HG02981 (cell line): Measurements from ENCODE around the gene RCC2.
"Not testable (repeated sequence)": the region's sequence is repeated elsewhere in the genome, so short reads cannot be mapped to it uniquely, and the experiment has no call there.

Experiments
- ATAC-seq: cut with Tn5 transposase; IDR thresholded peaks from one replicate; pipeline ENCODE4 v1.9.1; 2021; ENCODE audit warnings: mild to moderate bottlenecking, moderate library complexity; ENCODE audit not compliant: unreplicated experiment

RCC2 gene

GRCh38 chr1:17439250-17440073, at the start of gene RCC2:
TSS of gene RCC2 (minus strand) at chr1:17439677. CDS start at chr1:17438514, 1,163 bp downstream.
- ATAC-seq: peak; percentile 49

- no peak for ATAC-seq
Observed at GRCh38 chr1:17486242-17486641, 46.8 kb upstream of the RCC2 start.

- ATAC-seq: no peak
Observed at GRCh38 chr1:17485281-17485680, 45.8 kb upstream of the RCC2 start.

GRCh38 chr1:17481981-17482380, 42.5 kb upstream of the RCC2 start:
- not testable (repeated sequence) for ATAC-seq

GRCh38 chr1:17480846-17481245, 41.4 kb upstream of the RCC2 start:
- no peak for ATAC-seq

GRCh38 chr1:17475752-17476151, 36.3 kb upstream of the RCC2 start:
- ATAC-seq: no peak

DNA sequence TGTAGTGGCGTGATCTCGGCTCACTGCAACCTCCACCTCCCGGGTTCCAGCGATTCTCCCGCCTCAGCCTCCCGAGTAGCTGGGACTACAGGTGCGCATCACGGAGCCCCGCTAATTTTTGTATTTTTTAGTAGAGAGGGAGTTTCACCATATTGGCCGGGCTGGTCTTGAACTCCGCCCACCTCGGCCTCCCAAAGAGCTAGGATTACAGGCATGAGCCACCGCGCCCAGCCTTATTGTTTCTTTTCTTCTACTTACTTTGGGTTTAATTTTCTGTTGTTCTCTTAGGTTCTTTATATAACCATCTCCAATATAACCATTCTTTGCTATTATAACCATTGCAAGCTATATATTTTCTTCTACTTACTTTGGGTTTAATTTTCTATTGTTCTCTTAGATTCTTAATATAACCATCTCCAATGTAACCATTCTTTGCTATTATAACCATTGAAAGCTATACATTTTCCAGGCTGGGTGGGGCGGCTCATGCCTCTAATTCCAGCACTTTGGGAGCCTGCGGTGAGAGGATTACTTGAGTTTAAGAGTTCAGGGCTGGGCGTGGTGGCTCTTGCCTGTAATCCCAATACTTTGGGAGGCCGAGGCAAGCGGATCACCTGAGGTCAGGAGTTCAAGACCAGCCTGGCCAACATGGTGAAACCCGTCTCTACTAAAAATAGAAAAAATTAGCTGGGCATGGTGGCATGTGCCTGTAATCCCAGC, 35.5 kb upstream of the RCC2 start:
- ATAC-seq: not testable (repeated sequence)

DNA sequence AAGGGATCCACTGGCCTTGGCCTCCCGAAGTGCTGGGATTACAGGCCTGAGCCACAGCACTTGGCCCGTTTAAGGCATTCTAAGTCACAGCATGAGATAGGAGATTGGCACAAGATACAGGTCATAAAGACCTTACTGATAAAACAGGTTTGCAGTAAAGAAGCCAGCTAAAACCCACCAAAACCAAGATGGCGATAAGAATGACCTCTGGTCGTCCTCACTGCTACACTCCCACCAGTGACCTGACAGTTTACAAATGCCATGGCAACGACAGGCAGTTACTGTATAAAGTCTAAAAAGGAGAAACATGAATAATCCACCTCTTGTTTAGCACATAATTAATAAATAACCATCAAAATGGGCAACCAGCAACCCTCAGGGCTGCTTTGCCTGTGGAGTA, 33.3 kb upstream of the RCC2 start:
- ATAC-seq: no peak

DNA sequence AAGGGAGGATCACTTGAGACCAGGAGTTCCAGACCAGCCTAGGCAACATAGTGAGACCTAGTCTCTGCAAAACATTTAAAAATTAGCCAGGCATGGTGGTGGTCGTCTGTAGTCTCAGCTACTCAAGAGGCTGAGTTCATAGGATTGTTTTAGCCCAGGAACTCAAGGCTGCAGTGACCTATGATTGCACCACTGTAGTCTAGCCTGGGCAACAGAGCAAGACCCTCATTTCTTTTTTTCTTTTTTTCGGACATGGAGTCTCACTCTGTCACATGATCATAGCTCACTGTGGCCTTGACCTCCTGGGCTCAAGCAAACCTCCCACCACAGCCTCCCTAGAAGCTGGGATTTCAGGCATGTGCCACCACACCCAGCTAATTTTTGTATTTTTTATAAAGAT, 31.9 kb upstream of the RCC2 start:
- ATAC-seq: no peak

GRCh38 chr1:17470021-17470799, 30.7 kb upstream of the RCC2 start:
- no peak for ATAC-seq

DNA sequence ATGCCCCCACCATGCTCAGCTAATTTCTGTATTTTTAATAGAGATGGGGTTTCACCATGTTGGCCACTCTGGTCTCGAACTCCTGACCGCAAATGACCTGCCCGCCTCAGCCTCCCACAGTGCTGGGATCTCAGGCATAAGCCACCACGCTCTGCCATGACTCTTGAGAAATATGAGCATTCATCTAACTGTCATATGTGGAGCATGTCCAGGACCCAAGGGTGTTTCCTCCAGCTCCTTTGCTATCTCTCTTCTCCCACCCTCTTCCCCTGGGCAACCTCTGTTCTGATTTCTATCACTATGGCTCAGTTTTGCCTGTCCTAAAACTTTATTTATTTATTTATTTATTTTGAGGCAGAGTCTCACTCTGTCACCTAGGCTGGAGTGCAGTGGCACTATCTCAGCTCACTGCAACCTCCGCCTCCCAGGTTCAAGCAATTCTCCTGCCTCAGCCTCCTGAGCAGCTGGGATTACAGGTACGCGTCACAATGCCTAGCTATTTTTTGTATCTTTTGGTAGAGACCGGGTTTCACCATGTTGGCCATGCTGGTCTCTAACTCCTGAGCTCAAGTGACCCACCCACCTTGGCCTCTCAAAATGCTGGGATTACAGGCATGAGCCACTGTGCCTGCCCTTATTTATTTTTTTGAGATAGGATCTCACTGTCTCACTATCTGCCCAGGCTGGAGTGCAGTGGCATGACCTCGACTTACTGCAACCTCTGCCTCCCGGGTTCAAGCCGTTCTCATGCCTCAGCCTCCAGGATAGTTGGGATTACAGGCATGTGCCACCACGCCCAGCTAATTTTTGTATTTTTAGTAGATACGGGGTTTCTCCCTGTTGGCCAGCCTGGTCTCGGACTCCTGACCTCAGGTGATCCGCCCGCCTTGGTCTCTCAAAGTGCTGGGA, 29.1 kb upstream of the RCC2 start:
- ATAC-seq: not testable (repeated sequence)

GRCh38 chr1:17466359-17466758, 26.9 kb upstream of the RCC2 start:
- no peak for ATAC-seq

- no peak for ATAC-seq
Observed at GRCh38 chr1:17465228-17465627, 25.8 kb upstream of the RCC2 start.

GRCh38 chr1:17463991-17464390, 24.5 kb upstream of the RCC2 start:
- ATAC-seq: no peak

DNA sequence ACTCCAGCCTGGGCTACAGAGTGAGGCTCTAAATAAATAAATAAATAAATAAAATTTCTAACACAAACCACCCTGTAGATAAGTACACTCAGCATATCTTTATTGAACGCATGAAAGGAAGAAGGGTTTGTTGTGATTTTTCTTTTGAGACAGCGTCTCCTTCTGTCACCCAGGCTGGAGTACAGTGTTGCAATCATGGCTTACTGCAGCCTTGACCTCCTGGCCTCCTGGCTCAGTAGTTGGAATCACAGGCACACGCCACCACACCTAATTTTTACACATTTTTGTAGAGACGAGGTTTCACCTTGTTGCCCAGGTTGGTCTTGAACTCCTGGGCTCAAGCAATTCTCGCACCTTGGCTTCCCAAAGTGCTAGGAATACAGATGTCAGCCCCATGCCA, 23.2 kb upstream of the RCC2 start:
- ATAC-seq: no peak

DNA sequence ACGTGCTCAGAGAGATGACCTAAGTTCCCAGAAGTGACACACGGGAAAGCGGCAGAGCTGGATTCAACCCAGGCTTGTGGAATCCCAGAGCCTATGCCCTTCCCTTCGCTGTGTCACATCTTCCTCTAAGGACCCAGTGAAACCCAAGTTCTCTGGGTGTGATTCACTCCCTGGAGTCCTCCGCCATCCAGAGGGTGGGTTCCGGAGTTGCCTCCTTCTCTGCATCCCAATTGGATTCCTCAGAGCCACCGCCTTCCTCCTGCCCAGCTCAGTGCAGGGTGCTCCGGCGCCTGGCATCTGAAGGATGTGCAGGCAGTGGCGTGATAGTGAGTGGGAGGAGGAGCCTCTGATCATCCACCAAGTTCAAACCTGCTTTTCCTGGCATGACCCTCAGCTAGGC, 20.7 kb upstream of the RCC2 start:
- no peak for ATAC-seq

GRCh38 chr1:17458794-17459193, 19.3 kb upstream of the RCC2 start:
- ATAC-seq: no peak

GRCh38 chr1:17452686-17453085, 13.2 kb upstream of the RCC2 start:
- ATAC-seq: no peak

DNA sequence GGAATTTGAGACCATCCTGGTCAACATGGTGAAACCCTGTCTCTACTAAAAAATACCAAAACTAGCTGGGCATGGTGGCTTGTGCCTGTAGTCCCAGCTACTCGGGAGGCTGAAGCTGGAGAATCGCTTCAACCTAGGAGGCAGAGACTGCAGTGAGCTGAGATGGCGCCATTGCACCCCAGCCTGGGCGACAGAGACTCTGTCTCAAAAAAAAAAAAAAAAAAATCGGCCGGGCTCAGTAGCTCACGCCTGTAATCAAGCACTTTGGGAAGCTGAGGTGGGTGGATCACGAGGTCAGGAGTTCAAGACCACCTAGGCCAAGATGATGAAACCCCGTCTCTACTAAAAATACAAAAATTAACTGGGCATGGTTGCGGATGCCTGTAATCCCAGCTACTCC, 12.7 kb upstream of the RCC2 start:
- not testable (repeated sequence) for ATAC-seq

DNA sequence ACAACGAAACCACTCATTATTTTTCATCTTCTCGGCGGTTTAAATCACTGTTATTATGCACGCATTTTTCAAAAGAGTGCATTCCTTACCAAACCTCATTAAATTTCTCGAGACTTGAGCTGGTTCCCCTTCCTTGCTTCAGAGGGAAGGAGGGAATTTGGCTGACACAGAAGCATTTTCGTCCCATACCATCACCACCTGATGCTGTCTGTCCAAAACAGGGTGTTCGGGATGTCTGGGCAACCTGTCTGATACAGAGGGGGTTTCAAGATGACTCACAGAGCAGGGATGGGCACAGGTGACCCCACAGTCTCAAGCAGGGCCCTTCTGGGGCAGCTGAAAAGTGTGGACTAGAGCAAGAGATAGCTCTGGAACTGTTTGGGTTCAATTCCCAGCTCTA, 12.3 kb upstream of the RCC2 start:
- ATAC-seq: no peak
